ENCODE data around the gene ADAMTSL5.

ADAMTSL5 gene

DNA sequence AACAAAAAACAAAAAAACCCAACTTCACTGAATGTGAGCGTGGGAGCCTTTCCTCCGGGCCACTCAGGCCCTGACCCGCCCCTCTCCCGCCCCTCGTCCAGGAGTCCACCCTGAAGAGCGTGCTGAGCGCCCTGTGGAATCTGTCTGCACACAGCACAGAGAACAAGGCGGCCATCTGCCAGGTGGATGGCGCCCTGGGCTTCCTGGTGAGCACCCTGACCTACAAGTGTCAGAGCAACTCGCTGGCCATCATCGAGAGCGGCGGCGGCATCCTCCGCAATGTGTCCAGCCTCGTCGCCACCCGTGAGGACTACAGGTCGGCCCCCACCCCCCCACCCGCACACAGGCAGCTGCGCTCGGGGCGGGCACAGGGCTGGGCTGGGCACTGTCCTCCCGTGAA lies 51.0 kb downstream of the ADAMTSL5 start:
- whole genome bisulfite sequencing (ENCODE audit: insufficient coverage, insufficient read length), result no CpG with 5 or more reads among the region's 24 CpGs
- Histone ChIP-seq H3K4me1 (ENCODE audit: control insufficient read depth, insufficient read depth, low read length) (peaks cover 10% of the 10 kb centered on the region; the same call in 1 of the 2 replicates), H3K4me3 (ENCODE audit: low read length) (no peak overlapping the region), H3K36me3 (ENCODE audit: control insufficient read depth, insufficient read depth, low read length) (no peaks in the 10 kb centered on the region; the same call in 1 of the 2 replicates), H3K9me3 (ENCODE audit: control insufficient read depth, insufficient read depth, low read length) (no peaks in the 10 kb centered on the region), H3K27ac (ENCODE audit: low read length) (no peak overlapping the region), H3K27me3 (ENCODE audit: control insufficient read depth, insufficient read depth, low read length) (peaks cover 23% of the 10 kb centered on the region; the same call in 1 of the 2 replicates)
- DNase-seq (ENCODE audit: low read depth, low spot score), result no peak

DNA sequence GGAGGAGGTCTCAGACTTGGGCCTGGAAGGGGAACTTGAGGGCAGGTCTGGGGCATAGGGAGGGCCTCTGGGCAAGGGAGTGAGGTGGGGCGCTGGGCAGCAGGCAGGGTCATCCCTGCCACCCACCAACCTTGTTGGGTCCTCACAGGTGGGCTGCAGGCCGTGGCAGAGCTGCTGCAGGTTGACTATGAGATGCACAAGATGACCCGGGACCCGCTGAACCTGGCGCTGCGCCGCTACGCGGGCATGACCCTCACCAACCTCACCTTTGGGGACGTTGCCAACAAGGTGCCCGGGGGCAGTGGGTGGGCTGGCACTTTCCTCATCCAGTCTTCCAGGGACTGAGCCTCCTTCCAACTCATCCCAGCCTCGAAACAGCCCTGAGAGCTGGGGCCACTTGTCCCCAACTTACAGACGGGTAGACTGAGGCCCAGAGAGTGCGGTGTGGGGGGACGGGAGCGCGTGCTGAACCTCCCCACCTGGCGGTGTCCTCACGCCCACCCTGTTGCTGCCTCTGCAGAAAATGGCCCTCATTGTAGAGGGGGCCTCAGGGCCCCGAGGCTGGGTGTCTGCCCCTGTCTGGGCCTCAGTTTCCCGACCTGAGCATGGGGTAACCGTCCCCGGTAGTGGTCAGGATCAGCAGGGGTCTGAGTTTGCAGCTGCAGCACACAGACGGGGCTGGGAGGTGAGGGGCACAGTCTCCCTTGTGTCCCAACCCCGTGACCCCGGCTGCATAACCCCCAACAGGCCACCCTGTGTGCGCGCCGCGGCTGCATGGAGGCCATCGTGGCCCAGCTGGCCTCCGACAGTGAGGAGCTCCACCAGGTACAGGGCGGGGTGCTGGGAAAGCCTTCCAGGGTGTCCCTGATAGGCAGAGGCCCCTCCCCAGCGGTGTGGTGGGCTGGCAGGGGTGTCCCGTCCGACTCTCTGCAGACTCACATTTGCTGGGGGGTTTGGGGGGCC lies 52.5 kb downstream of the ADAMTSL5 start:
- Histone ChIP-seq H3K4me3 (ENCODE audit: low read length) (no peak overlapping the region), H3K36me3 (ENCODE audit: control insufficient read depth, insufficient read depth, low read length) (no peaks in the 10 kb centered on the region; the same call in 1 of the 2 replicates), H3K4me1 (ENCODE audit: control insufficient read depth, insufficient read depth, low read length) (peaks cover 12% of the 10 kb centered on the region), H3K27me3 (ENCODE audit: control insufficient read depth, insufficient read depth, low read length) (peaks cover 9% of the 10 kb centered on the region; the same call in 1 of the 2 replicates), H3K27ac (ENCODE audit: low read length) (no peak overlapping the region), H3K9me3 (ENCODE audit: control insufficient read depth, insufficient read depth, low read length) (no peaks in the 10 kb centered on the region)
- DNase-seq (ENCODE audit: low read depth, low spot score), result no peak
- no CpG with 5 or more reads among the region's 36 CpGs for WGBS (ENCODE audit: insufficient coverage, insufficient read length)

DNA sequence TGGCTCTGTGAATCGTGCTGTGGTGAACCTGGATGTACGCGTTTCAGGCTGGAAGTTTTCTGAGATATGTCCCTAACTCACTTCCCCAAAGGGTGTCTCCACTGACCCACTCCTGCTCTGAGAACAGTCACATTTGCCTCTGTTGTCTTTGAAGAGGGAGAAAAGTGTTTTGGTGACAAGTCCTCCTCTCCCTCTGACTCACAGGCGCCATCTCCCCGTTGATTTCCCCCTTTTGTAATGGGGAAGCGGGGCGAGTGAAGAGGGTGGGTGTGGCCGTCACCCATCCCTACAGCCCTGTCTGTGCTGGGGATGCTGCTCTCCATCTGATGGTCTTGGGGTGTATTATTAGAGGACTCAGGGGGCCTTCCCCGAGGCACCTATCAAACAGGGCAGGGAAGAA lies 53.3 kb downstream of the ADAMTSL5 start:
- peaks cover 11% of the 10 kb centered on the region for H3K4me1 ChIP-seq (ENCODE audit: control insufficient read depth, insufficient read depth, low read length)
- no peaks in the 10 kb centered on the region; the same call in 1 of the 2 replicates for H3K36me3 ChIP-seq (ENCODE audit: control insufficient read depth, insufficient read depth, low read length)
- no peak for DNase-seq (ENCODE audit: low read depth, low spot score)
- no peak overlapping the region for H3K27ac ChIP-seq (ENCODE audit: low read length)
- peaks cover 2% of the 10 kb centered on the region; the same call in 1 of the 2 replicates for H3K27me3 ChIP-seq (ENCODE audit: control insufficient read depth, insufficient read depth, low read length)
- H3K4me3 ChIP-seq (ENCODE audit: low read length), result no peak overlapping the region
- H3K9me3 ChIP-seq (ENCODE audit: control insufficient read depth, insufficient read depth, low read length), result no peaks in the 10 kb centered on the region
- no CpG with 5 or more reads among the region's 9 CpGs for WGBS (ENCODE audit: insufficient coverage, insufficient read length)

DNA sequence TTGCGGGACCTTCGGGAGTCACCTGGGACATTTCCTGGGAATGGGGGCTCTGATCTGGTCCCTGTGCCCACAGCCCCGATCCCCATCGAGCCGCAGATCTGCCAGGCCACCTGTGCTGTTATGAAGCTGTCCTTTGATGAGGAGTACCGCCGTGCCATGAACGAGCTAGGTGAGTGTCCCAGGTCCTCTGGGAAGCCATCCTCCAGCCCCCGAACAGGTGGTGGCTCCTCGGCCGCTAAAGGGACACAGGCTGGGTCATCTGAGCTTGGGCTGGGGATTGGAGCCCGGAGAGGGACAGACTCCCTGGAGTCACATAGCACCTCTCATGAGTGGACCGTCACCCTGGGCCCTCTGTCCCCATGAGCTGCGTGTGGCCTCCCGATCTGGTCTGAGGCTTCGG lies 54.9 kb downstream of the ADAMTSL5 start:
- no CpG with 5 or more reads among the region's 16 CpGs for WGBS (ENCODE audit: insufficient coverage, insufficient read length)
- Histone ChIP-seq H3K27ac (ENCODE audit: low read length) (no peak overlapping the region), H3K9me3 (ENCODE audit: control insufficient read depth, insufficient read depth, low read length) (no peaks in the 10 kb centered on the region), H3K36me3 (ENCODE audit: control insufficient read depth, insufficient read depth, low read length) (no peaks in the 10 kb centered on the region; the same call in 1 of the 2 replicates), H3K27me3 (ENCODE audit: control insufficient read depth, insufficient read depth, low read length) (no peaks in the 10 kb centered on the region; the same call in 1 of the 2 replicates), H3K4me1 (ENCODE audit: control insufficient read depth, insufficient read depth, low read length) (peaks cover 13% of the 10 kb centered on the region), H3K4me3 (ENCODE audit: low read length) (no peak overlapping the region)
- no peak for DNase-seq (ENCODE audit: low read depth, low spot score)

DNA sequence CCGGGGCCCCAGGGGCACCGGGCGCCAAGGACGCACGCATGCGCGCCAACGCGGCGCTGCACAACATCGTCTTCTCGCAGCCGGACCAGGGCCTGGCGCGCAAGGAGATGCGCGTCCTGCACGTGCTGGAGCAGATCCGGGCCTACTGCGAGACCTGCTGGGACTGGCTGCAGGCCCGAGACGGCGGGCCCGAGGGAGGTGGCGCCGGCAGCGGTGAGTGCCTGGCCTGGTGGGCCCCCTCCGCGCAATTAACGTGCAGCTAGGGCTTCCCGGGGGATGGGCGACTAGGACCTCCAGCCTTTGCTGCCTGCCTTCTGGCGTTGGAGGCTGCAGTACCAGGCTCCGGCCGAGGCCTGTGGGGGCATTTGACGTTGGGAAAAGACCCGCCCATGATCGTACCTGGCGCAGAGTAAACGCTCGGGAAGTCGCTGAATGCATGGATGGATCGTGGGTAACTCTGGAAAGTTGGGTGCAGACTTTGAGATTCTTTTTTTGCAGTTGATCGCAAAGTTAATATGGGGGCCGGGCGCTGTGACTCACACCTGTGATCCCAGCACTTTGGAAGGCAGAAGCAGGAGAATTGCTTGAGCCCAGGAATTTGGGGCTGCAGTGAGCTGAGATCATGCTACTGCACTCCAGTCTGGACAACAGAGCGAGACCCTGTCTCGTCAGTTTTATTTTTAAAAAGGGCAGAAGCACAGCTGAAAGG lies 55.6 kb downstream of the ADAMTSL5 start:
- DNase-seq (ENCODE audit: low read depth, low spot score), result no peak
- Histone ChIP-seq H3K9me3 (ENCODE audit: control insufficient read depth, insufficient read depth, low read length) (no peaks in the 10 kb centered on the region), H3K4me3 (ENCODE audit: low read length) (no peak overlapping the region), H3K27ac (ENCODE audit: low read length) (no peak overlapping the region), H3K27me3 (ENCODE audit: control insufficient read depth, insufficient read depth, low read length) (no peaks in the 10 kb centered on the region; the same call in 1 of the 2 replicates), H3K4me1 (ENCODE audit: control insufficient read depth, insufficient read depth, low read length) (peaks cover 16% of the 10 kb centered on the region), H3K36me3 (ENCODE audit: control insufficient read depth, insufficient read depth, low read length) (no peaks in the 10 kb centered on the region; the same call in 1 of the 2 replicates)
- WGBS (ENCODE audit: insufficient coverage, insufficient read length), result no CpG with 5 or more reads among the region's 48 CpGs

DNA sequence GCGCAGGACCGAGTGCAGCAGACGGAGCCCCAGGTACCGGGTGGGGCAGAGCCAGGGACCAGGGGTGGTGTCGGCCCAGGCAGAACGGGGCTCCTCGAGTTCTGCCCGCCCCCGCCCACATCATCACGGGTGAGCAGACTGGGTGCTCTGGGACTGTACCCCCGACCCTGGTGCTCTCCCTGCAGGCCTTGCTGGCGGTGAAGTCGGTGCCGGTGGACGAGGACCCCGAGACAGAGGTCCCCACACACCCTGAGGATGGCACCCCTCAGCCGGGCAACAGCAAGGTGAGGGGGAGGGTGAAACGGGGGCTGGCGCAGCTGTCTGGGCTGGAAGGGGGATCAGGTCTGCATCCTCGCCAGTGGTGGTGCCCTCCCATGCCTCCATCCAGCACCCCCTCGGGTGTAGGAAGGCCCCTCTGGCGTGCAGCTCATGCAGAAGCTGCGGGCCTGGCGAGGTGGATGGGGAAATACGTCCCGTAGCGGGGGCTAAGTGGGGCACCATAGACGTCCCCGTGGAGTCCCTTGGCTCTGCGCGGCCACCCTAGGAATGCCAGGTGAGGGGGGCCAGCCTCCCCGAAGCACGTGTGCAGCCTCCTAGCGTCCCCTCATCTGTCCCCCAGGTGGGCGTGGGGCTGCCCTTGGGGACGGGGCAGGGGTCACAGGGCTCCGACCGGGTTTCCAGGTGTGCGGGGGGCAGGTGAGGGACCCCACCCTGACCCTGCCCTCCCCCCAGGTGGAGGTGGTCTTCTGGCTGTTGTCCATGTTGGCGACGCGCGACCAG lies 56.5 kb downstream of the ADAMTSL5 start:
- DNase-seq (ENCODE audit: low read depth, low spot score), result no peak
- H3K27me3 ChIP-seq (ENCODE audit: control insufficient read depth, insufficient read depth, low read length), result no peaks in the 10 kb centered on the region; the same call in 1 of the 2 replicates
- peaks cover 19% of the 10 kb centered on the region for H3K4me1 ChIP-seq (ENCODE audit: control insufficient read depth, insufficient read depth, low read length)
- no peaks in the 10 kb centered on the region; the same call in 1 of the 2 replicates for H3K36me3 ChIP-seq (ENCODE audit: control insufficient read depth, insufficient read depth, low read length)
- H3K4me3 ChIP-seq (ENCODE audit: low read length), result no peak overlapping the region
- H3K27ac ChIP-seq (ENCODE audit: low read length), result no peak overlapping the region
- no CpG with 5 or more reads among the region's 43 CpGs for WGBS (ENCODE audit: insufficient coverage, insufficient read length)
- H3K9me3 ChIP-seq (ENCODE audit: control insufficient read depth, insufficient read depth, low read length), result no peaks in the 10 kb centered on the region

DNA sequence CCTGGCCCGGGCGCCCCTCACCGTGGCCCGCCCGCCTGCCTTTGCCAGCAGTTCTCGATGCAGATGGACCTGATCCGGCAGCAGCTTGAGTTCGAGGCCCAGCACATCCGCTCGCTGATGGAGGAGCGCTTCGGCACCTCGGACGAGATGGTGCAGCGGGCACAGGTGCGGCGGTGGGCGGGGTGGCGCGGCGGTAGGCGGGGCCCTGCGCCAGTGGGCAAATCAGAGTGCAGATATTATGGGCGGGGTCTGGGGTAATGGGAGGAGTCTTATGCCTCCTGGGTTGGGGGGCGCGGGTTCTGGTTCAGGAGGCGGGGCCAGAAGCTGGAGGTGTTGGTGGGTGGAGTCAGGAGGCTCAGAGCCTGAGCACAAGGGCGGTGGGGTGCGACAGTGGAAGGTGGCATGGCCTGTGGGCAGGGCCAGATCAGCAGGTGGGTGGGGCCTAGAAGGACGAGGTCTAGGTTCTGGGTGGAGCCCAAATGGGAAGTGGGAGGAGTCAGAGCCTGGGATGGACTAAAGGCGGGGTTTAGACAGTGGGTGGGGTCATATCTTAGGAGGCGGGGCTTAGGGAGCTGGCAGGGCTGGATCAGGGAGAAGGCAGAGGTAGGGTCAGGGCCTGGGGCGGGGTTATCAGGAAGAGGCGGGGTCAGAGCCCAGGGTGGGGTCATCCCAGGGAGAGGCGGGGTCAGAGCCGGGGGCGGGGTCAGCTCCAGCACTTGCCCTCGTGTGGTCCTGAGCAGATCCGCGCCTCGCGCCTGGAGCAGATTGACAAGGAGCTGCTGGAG lies 57.3 kb downstream of the ADAMTSL5 start:
- Histone ChIP-seq H3K27me3 (ENCODE audit: control insufficient read depth, insufficient read depth, low read length) (peaks cover 6% of the 10 kb centered on the region; the same call in 1 of the 2 replicates), H3K4me3 (ENCODE audit: low read length) (peak overlapping the region; percentile 34; the same call in 1 of the 2 replicates), H3K4me1 (ENCODE audit: control insufficient read depth, insufficient read depth, low read length) (peaks cover 19% of the 10 kb centered on the region), H3K9me3 (ENCODE audit: control insufficient read depth, insufficient read depth, low read length) (no peaks in the 10 kb centered on the region), H3K27ac (ENCODE audit: low read length) (no peak overlapping the region), H3K36me3 (ENCODE audit: control insufficient read depth, insufficient read depth, low read length) (no peaks in the 10 kb centered on the region; the same call in 1 of the 2 replicates)
- no CpG with 5 or more reads among the region's 42 CpGs for WGBS (ENCODE audit: insufficient coverage, insufficient read length)
- peak; percentile 87 for DNase-seq (ENCODE audit: low read depth, low spot score)

Measured in iPS DF 6.9 (cell line).